Mesangial cell (primary cell): ENCODE data around the gene TMPRSS12. TPM values are rescaled to one million over a fixed set of nuclear protein-coding genes. Genes with fewer than 3 reads are reported as not detected.

Experiments
- total RNA-seq: library from RNA; depleted of rRNA; stranded (reverse); fragments of >200 nt; gene quantifications from 2 replicates; pipeline ENCODE4 v1.2.3, GENCODE V29; 2015

Gene TMPRSS12, protein sequence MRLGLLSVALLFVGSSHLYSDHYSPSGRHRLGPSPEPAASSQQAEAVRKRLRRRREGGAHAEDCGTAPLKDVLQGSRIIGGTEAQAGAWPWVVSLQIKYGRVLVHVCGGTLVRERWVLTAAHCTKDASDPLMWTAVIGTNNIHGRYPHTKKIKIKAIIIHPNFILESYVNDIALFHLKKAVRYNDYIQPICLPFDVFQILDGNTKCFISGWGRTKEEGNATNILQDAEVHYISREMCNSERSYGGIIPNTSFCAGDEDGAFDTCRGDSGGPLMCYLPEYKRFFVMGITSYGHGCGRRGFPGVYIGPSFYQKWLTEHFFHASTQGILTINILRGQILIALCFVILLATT
- not detected in 2 replicates for total RNA-seq

DNA sequence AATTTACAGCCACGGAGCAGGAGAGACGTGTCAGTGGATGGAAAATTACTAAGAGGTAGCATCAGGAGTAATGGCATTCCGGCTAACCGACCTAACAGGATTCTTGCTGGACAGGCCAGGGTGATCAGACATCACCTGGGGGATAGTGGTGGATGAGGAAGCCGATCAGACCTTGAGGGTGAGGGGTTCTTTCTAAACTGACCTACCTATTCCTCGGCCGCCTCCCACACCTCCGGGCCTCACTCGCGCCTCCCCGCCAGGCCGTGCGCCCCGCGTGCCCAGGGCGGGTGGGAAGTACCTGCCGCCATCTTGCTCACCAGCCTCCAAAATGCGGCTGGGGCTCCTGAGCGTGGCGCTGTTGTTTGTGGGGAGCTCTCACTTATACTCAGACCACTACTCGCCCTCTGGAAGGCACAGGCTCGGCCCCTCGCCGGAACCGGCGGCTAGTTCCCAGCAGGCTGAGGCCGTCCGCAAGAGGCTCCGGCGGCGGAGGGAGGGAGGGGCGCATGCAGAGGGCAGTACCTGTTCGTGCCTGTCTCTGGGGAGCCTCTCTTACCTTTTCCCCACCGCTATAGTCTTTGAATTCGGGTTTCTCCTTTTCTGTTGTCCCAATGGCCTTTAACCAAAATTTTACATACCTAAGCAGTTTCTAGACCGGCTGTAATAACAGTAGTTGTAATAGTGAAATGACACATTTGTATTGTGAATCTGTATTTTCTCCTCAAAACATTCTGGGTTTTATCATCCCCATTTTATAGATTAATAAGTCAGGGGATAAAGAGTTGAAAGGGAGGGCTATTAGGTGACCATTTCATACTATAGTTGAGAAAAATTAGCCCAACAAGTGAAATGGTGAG, at the start of gene TMPRSS12:
Gene TMPRSS12 (plus strand): TSS at position 290 of the 857 bp plus-strand sequence. CDS start 39 bp downstream, at position 329.

Other genes with a start within 250 kb of the TMPRSS12 start
- gene ATF1, start 78.8 kb upstream of the TMPRSS12 start, total RNA-seq: 10.1 and 12.9 TPM in 2 replicates
- gene HIGD1C, start 109.6 kb downstream of the TMPRSS12 start, total RNA-seq: not detected in 2 replicates
- 19.9 and 30.3 TPM in 2 replicates for gene SLC11A2, start 183.5 kb downstream of the TMPRSS12 start, total RNA-seq
- gene LETMD1, start 205.4 kb downstream of the TMPRSS12 start, total RNA-seq: 20.4 and 39.9 TPM in 2 replicates
- gene CSRNP2, start 240.7 kb downstream of the TMPRSS12 start, total RNA-seq: 19.5 and 20.9 TPM in 2 replicates